GM12891 (cell line): ENCODE data around the gene KDM6A.
"Not testable (repeated sequence)": the region's sequence is repeated elsewhere in the genome, so short reads cannot be mapped to it uniquely, and the experiment has no call there.

Source experiments
- DNase-seq: peaks from one replicate; pipeline ENCODE4 v3.0.0; 2011; ENCODE audit warnings: low spot score; ENCODE audit not compliant: insufficient read length
- FAIRE-seq: peaks from 2 replicates; lab custom pipeline; 2011; peaks lifted over from hg19 to GRCh38; lab: Jason Lieb, UNC
- PAX5 ChIP-seq: IDR thresholded peaks from 2 replicates; pipeline ENCODE4 v1.6.1; 2011; ENCODE audit warnings: low read length, moderate library complexity, mild to moderate bottlenecking; ENCODE audit not compliant: insufficient read depth, severe bottlenecking
- POLR2A ChIP-seq: IDR thresholded peaks from 2 replicates; pipeline ENCODE4 v1.6.1; 2011; ENCODE audit warnings: low read depth, low read length, control low read depth
- POLR2AphosphoS5 ChIP-seq: IDR thresholded peaks from 2 replicates; pipeline ENCODE4 v1.6.1; 2011; ENCODE audit warnings: low read depth, low read length, control low read depth
- POU2F2 ChIP-seq: IDR thresholded peaks from 2 replicates; pipeline ENCODE4 v1.6.1; 2011; ENCODE audit warnings: low read depth, mild to moderate bottlenecking, control low read depth, low read length, moderate library complexity
- SPI1 ChIP-seq: IDR thresholded peaks from 2 replicates; pipeline ENCODE4 v1.6.1; 2011; ENCODE audit warnings: low read depth, low read length, control low read depth
- TAF1 ChIP-seq: IDR thresholded peaks from 2 replicates; pipeline ENCODE4 v1.6.1; 2011; ENCODE audit warnings: low read depth, low read length, control low read depth

Gene KDM6A

DNA sequence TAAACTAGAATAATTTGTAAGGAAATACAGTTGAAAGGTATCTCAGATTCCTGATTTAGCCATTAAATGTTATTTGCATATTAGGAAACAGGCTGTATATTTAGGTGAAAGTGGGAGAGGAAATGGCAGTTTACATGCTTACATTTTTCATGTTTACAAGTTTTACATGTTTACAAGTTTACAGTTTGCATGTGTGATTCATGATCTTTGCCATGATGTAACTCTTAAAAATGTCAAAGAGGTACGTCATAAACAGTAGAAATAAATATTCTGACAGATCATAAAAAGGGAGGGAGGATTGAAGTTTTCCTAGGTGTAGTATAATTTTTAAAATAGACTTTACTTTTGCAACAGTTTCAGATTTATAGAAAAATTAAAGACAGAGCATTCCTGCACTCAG lies 45.7 kb downstream of the KDM6A start:
- FAIRE-seq (no peak), DNase-seq (no peak)
- TF ChIP-seq POLR2A (no peak), TAF1 (no peak), POLR2AphosphoS5 (no peak), POU2F2 (no peak), PAX5 (no peak), SPI1 (no peak)

DNA sequence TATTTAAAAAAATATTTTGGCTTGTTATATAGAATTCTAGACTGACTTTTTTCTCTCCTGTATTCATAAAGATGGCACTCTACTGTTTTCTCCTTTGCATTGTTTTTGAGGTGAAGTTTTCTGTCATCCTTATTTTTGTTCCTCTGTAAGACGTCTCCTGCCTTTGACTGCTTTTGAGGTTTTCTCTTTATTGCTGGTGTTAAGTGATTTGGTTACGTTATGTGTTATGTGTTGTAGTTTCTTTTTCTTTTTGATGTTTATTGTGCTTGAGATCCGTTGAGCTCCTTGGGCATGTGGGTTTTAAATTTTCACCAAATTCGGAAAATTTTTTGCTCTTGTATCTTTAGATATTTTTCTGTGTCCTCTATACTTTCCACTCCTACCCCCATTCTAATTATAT lies 50.0 kb downstream of the KDM6A start:
- no peak for FAIRE-seq
- no peak for TF ChIP-seq SPI1
- no peak for TF ChIP-seq PAX5
- TF ChIP-seq POU2F2 = no peak
- no peak for TF ChIP-seq POLR2AphosphoS5
- no peak for TF ChIP-seq TAF1
- TF ChIP-seq POLR2A = no peak
- DNase-seq = no peak

DNA sequence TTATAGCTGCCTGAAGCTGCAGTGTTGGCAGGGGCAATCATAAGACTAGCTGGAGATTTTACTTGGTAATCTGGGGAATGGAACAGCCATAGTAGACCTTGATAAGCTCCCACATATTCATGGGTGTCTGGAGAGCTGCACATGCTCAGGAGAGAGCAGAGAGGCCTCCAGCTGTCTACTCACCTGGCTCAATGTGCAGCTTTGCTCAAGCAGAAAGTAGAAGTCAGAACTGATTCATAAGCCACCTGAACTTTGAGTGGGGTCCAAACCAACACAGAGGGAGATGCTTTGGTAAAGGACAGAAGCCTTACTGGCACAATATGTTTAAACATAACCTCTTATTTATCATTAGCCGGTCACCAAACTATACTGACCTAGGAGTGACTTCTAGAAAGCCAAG lies 54.4 kb downstream of the KDM6A start:
- TF ChIP-seq POLR2A = no peak
- no peak for TF ChIP-seq SPI1
- no peak for TF ChIP-seq TAF1
- no peak for TF ChIP-seq POU2F2
- no peak for TF ChIP-seq PAX5
- TF ChIP-seq POLR2AphosphoS5 = no peak
- no peak for DNase-seq
- no peak for FAIRE-seq

DNA sequence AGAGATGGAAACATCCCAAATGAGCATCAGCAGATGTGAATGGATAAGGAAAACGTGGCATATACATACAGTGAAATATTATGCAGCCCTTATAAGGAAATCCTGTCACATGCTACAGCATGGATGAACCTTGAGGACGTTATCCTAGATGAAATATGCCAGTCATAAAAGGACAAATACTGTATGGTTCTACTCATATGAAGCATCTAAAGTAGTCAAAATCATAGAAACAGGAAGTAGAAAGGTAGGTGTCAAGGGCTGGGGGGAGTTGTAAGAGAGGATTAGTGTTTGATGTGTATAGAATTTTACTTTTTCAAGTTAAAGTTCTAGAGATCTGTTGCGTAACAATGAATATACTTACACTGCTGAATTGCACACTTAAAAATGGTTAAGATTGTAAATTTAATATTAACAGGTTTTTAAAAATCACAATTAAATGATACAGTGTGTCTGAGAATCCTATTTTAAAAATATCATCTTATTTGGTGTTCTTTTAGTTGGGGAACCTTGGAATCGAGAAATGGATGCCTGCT lies 58.5 kb downstream of the KDM6A start:
- TF ChIP-seq PAX5 (no peak), POLR2A (no peak), POU2F2 (no peak), SPI1 (no peak), TAF1 (no peak), POLR2AphosphoS5 (no peak)
- DNase-seq (no peak), FAIRE-seq (no peak)

DNA sequence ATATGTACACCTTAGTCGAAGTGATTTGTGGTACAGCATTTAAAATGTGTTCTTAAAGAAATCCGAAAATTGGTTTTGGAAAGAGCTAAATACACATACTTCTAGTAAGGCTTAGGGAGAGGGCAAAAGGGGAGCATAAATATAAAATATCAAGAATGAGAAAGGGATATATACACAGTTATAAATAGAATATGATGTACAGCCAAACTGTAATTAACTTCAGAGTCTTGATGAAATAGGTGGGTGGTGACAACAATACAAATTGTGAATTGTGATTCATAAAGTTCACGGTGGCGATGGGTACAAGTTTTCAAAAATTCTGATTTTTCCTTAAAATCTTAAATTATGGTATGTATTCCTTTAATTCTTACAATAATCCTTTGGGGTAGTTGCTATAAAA lies 62.2 kb downstream of the KDM6A start:
- DNase-seq (no peak), FAIRE-seq (no peak)
- TF ChIP-seq SPI1 (no peak), PAX5 (no peak), TAF1 (no peak), POLR2AphosphoS5 (no peak), POLR2A (no peak), POU2F2 (no peak)

DNA sequence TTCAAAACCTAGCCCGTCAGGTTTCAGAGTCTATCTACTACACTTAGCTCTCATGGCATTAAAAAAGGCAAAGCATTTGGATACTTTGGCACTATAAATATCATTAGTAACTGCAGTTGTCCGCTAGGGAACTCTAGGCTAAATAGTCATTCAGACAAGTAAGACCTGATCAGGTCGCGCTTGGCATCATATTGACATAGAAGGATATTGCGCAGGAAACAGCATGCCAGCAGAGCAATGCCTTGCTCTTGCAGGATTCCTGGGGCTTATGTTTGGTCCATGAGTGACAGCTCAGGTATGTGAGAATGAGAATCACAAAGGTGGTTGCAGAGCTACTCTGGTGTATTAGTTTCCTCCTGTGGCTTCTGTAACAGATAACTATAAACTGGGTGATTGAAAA lies 62.7 kb downstream of the KDM6A start:
- DNase-seq (no peak), FAIRE-seq (no peak)
- TF ChIP-seq POU2F2 (no peak), SPI1 (no peak), PAX5 (no peak), POLR2A (no peak), POLR2AphosphoS5 (no peak), TAF1 (no peak)

DNA sequence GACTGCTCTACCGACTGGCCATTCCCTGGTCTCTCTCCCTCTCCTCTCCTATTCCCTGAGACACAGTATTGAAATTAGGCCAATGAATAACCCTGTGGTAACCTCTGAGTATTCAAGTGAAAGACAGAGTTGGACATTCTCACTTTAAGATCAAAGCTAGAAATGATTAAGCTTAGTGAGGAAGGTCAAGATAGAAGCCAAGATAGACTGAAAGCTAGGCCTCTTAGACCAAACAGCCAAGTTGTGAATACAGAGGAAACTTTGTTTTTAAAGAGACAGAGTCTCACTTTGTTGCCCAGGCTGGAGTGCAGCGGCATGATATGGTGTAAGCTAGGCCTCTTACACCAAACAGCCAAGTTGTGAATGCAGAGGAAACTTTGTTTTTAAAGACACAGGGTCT lies 64.6 kb downstream of the KDM6A start:
- DNase-seq = no peak
- no peak for FAIRE-seq
- no peak for TF ChIP-seq PAX5
- TF ChIP-seq POLR2AphosphoS5 = no peak
- TF ChIP-seq POU2F2 = no peak
- no peak for TF ChIP-seq POLR2A
- TF ChIP-seq TAF1 = no peak
- TF ChIP-seq SPI1 = no peak

DNA sequence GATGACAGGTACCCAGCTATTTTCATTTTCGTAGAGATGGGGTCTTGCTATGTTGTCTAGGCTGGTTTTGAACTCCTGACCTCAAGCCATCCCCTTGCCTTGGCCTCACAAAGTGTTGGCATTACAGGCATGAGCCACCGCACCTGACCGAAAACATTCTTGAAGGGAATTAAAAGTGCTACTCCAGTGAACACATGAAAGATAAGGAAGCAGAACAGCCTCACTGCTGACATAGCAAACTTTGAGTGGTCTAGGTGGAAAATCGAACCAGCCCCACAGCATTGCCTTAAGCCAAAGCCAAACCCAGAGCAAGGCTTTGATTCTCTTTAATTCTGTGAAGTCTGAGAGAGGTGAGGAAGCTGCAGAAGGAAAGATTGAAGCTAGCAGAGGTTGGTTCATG lies 65.1 kb downstream of the KDM6A start:
- FAIRE-seq = no peak
- DNase-seq = no peak
- TF ChIP-seq POU2F2 (no peak), POLR2A (no peak), TAF1 (no peak), PAX5 (no peak), POLR2AphosphoS5 (no peak), SPI1 (no peak)

DNA sequence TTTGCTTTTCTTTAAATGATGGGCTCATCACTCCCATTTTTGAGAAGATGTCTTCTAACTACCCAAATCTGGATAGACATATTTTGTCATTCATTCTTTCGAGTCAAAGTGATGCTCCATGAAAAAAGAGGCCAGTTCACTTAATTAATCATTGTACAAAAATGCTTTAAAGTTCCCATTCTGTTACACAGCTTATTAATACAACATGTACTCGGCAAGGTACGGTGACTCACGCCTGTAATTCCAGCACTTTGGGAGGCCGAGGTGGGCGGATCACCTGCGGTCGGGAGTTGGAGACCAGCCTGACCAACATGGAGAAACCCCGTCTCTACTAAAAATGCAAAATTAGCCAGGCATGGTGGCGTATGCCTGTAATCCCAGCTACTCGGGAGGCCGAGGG lies 67.6 kb downstream of the KDM6A start:
- DNase-seq, FAIRE-seq: not testable (repeated sequence)

DNA sequence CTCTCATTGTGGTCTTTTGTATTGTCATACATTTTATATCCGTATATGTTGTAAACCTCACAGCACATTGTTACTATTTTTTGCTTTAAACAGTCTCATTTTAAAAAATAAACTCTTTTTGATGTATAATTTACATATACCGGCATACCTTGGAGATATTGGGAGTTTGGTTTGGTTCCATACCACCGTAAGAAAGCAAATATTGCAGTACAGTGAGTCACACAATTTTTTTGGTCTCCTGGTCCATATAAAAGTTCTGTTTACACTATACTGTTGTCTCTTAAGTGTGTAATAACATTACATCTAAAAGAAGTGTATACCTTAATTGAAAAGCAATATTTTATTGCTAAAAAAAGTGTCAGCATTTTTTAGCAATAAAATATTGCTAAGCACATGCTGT lies 70.0 kb downstream of the KDM6A start:
- FAIRE-seq (no peak), DNase-seq (no peak)
- no peak for TF ChIP-seq SPI1
- TF ChIP-seq POU2F2 = no peak
- no peak for TF ChIP-seq POLR2AphosphoS5
- no peak for TF ChIP-seq PAX5
- no peak for TF ChIP-seq POLR2A
- no peak for TF ChIP-seq TAF1

DNA sequence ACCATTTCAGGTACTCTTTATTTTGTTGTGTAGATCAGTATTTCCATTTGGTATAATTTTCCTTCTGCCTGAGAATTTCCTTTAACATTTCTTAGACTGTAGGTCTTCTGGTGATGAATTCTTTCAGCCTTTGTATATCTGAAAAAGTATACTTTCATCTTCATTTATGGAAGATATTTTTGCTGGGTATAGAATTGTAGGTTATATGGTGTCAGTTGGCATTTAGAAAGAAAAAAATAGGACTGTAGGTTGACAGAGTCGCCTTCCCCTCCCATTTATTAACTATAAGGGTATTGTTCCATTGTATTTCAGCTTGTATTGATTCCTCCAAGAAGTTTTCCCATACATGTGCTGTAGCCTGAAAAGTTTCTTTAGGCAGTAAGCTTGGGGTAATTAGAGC lies 71.9 kb downstream of the KDM6A start:
- TF ChIP-seq POU2F2 = no peak
- TF ChIP-seq POLR2AphosphoS5 = no peak
- no peak for FAIRE-seq

More for the DNA sequence above, 71.9 kb downstream of the KDM6A start:
- DNase-seq = no peak
